GM19043 (cell line): ENCODE data around the gene PARP14.
"Not testable (repeated sequence)": the region's sequence is repeated elsewhere in the genome, so short reads cannot be mapped to it uniquely, and the experiment has no call there.

ENCODE experiments used
- ATAC-seq: cut with Tn5 transposase; IDR thresholded peaks from one replicate; pipeline ENCODE4 v1.9.1; 2021; ENCODE audit warnings: low read depth; ENCODE audit not compliant: unreplicated experiment

The PARP14 gene

GRCh38 chr3:122719273-122719921 is 38.8 kb downstream of the PARP14 start:
- ATAC-seq = no peak

- ATAC-seq = no peak
Measured at GRCh38 chr3:122725106-122725505, 44.5 kb downstream of the PARP14 start.

- ATAC-seq = no peak
Measured at GRCh38 chr3:122727294-122727693, 46.7 kb downstream of the PARP14 start.

DNA sequence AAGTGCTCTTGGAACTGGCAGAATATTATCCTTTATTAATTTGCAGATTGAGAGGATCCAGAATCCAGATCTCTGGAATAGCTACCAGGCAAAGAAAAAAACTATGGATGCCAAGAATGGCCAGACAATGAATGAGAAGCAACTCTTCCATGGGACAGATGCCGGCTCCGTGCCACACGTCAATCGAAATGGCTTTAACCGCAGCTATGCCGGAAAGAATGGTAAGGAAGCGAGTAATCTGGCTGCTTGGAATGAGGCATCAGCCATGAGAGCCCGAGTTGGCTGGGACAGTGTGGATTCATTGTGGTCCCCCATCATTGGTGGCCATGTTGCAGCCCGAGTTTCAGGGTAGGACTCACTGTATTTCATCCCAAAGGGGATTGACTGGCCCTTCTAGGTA is 47.1 kb downstream of the PARP14 start:
- no peak for ATAC-seq

DNA sequence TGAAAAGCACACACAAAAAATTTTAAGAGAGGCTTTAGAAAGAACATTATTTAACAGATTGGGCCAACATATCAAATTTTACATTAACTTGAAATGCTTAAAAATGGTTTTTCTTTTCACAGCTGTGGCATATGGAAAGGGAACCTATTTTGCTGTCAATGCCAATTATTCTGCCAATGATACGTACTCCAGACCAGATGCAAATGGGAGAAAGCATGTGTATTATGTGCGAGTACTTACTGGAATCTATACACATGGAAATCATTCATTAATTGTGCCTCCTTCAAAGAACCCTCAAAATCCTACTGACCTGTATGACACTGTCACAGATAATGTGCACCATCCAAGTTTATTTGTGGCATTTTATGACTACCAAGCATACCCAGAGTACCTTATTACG is 47.5 kb downstream of the PARP14 start:
- ATAC-seq = no peak

- no peak for ATAC-seq
Measured at GRCh38 chr3:122728756-122729514, 48.3 kb downstream of the PARP14 start.

GRCh38 chr3:122730240-122730639 is 49.6 kb downstream of the PARP14 start:
- no peak for ATAC-seq

DNA sequence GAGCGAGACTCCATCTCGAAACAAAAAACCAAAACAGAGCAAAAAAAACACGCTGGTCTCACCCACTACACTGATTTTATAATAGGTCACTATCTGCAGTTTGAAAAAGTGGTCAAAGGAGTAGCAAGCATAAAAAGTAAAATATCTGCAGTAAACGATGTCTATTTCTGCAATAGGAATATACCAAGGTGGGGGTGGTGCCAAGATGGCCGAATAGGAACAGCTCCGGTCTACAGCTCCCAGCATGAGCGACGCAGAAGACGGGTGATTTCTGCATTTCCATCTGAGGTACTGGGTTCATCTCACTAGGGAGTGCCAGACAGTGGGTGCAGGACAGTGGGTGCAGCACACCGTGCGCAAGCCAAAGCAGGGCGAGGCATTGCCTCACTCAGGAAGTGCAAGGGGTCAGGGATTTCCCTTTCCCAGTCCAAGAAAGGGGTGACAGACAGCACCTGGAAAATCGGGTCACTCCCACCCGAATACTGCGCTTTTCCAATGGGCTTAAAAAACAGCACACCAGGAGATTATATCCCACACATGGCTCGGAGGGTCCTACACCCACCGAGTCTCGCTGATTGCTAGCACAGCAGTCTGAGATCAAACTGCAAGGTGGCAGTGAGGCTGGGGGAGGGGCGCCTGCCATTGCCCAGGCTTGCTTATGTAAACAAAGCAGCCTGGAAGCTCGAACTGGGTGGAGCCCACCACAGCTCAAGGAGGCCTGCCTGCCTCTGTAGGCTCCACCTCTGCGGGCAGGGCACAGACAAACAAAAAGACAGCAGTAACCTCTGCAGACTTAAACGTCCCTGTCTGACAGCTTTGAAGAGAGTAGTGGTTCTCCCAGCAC is 52.3 kb downstream of the PARP14 start:
- ATAC-seq = not testable (repeated sequence)

GRCh38 chr3:122739172-122739571 is 58.5 kb downstream of the PARP14 start:
- no peak for ATAC-seq

DNA sequence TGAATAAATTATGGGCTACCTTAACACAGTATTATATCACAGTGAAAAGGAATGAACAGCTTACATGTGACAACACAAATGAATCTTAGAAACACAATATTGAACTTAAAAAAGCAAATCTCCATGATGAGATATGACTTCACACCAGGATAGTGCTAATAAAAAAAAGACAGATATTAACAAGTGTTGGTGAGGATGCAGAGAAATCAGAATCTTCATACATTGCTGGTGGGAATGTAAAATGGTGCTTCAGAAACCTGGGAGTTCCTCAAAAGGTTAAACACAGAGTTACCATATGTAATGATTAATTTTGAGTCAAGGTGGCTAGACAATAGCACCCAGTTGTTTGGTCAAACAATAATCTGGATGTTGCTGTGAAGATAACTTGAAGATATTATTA is 61.6 kb downstream of the PARP14 start:
- ATAC-seq = no peak

- ATAC-seq = no peak
Measured at GRCh38 chr3:122743581-122744120, 63.0 kb downstream of the PARP14 start.

DNA sequence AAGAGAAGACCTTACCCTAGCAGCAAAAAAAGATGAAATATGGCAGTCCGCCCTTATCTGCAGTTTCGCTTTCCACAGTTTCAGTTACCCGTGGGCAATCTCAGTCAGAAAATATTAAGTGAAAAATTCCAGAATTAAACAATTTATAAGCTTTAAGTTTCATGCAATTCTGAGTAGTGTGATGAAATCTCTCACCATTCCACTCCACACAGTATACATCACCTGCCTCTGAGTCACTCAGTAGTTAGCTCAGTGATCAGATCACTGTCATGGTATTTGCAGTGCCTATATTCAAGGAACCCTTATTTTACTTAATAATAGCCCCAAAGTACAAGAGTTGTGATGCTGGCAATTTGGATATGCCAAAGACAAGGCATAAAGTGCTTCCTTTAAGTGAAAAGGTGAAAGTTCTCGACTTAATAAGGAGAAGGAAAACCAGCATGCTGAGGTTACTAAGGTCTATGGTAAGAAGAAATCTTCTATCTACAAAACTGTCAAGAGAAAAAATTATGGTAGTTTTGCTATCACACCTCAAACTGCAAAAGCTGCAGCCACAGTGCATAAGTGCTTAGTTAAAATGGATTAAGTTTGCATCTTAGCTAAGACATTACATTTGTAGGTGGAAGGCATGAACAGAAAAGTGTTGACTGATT is 64.9 kb downstream of the PARP14 start:
- no peak for ATAC-seq

- ATAC-seq = not testable (repeated sequence)
Measured at GRCh38 chr3:122747295-122747694, 66.7 kb downstream of the PARP14 start.

DNA sequence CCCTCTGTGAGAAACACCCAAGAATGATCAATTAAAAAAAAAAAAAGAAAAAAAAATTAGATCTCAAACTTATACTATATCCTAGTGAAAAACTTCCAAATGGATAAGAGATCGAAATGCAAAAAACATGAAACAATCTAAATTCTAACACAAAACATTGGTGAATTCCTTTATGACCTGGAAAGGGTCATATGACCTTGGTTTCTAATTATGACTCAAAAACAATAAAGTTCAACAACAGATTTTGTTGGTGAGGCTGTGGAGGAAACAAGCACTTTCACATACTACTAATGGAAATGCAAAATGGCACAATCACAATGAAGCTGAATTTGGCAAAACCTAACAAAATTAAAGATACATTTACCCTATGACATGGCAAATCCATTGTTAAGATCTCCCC is 67.7 kb downstream of the PARP14 start:
- no peak for ATAC-seq

DNA sequence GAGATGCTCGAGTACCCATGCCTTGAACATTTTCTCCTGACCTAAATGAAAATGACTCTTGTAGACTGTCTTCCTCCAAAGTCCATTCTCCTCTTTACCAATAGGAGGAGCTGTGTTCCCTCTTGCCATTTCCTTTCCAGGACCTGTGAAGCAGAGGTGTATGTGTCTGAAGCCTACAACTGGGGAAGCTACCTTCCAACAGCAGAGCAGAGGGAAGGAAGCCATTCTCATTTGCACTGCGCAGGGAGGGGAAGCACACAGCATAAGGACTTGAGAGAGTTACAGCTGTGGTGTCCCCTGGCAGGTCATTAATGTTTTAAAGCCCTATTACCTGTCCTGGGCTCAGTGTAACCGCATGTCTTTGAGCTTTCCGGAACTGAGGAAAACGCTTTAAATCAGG is 74.3 kb downstream of the PARP14 start:
- ATAC-seq = no peak

- no peak for ATAC-seq
Measured at GRCh38 chr3:122755491-122755890, 74.9 kb downstream of the PARP14 start.

DNA sequence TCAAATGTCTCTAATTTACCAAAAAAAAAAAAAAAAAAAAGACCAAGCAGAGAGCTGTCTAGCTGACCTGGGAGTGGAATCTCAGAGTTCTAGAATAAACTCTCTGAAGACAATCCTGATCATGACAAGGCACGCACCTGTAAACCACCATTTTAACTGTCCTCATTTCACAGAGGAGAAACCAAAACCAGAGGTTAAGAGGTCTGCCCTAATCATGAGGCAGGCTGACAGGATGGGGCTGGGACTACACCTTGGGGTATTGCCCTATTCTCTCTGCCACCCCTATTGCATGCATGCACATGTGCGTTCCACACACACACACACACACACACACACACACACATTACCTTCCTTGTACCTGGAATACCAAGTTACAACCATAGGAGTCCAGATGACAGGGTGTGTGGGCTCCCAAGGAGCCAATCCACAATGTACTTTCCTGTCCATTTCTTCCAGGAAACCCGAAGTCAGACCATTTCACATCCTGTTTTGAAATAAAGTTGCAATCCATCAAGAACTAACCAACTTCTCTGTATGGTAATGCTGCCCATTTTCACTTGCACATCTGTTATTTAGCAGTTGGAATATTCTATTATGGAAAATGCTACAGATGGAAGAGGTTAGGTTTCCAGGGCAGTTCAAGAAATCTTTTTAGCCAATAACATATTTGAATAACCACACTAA is 78.4 kb downstream of the PARP14 start:
- no peak for ATAC-seq

GRCh38 chr3:122760453-122761271 is 80.0 kb downstream of the PARP14 start:
- no peak for ATAC-seq

GRCh38 chr3:122766430-122766829 is 85.8 kb downstream of the PARP14 start:
- no peak for ATAC-seq
